HepG2 (cell line): ENCODE measurements around the gene PCNP. TPM values are rescaled to one million over a fixed set of nuclear protein-coding genes. Genes with fewer than 3 reads are reported as not detected.
"Not testable (repeated sequence)": the region's sequence is repeated elsewhere in the genome, so short reads cannot be mapped to it uniquely, and the experiment has no call there.

Experiments used
- ATAC-seq: fragments of 200-7000 bp; cut with Tn5 transposase; 3 replicates; pipeline ENCODE4 v1.9.1; 2020; ENCODE audit warnings: mild to moderate bottlenecking, moderate library complexity
- BruUV-seq: library from RNA; stranded (reverse); fragments of 400-500 nt; replicated peaks from 2 replicates; lab custom pipeline; 2021; lab: Mats Ljungman, UMichigan
- CTCF ChIA-PET: fragments of 300-600 bp; formaldehyde crosslinking; extraction: SDS; loops from one replicate; lab custom pipeline; 2021; ENCODE audit warnings: low total read pairs, inconsistent platforms, low intra/inter-chr PET ratio; lab: Yijun Ruan, JAX
- POLR2A ChIA-PET: fragments of 350-600 bp; sonication (Branson Sonifier 250); formaldehyde crosslinking; loops from one replicate; lab custom pipeline; 2020; ENCODE audit warnings: antibody characterized with exemption, inconsistent platforms; lab: Yijun Ruan, JAX
- DNase-seq: peaks from one replicate; pipeline ENCODE4 v3.0.0-alpha.2; 2015; ENCODE audit warnings: low spot score
- FAIRE-seq: peaks from 3 replicates; lab custom pipeline; 2011; peaks lifted over from hg19 to GRCh38; lab: Jason Lieb, UNC
- H2AFZ ChIP-seq: one replicate; pipeline ENCODE4 v1.6.1; 2011; ENCODE audit warnings: low read length, inconsistent platforms
- H3K27ac ChIP-seq: fragments of 300-600 bp; 3 replicates; pipeline ENCODE4 v1.8.0; 2011; ENCODE audit warnings: mixed run types, mild to moderate bottlenecking, mixed read lengths, low read length, inconsistent platforms; ENCODE audit not compliant: insufficient read depth; ENCODE audit errors: extremely low read length
- H3K27me3 ChIP-seq, 2 experiments: fragments of 200-600 bp in 1 of 2; 2 replicates in 1 of 2; 3 replicates in 1 of 2; pipeline versions ENCODE4 v1.6.0 to v1.8.0; 2011; ENCODE audit warnings: low read length in 2 of 2, mild to moderate bottlenecking in 2 of 2, moderate library complexity in 2 of 2, inconsistent platforms in 1 of 2; ENCODE audit not compliant: insufficient read depth in 2 of 2, control insufficient read depth in 1 of 2
- H3K36me3 ChIP-seq, 2 experiments: fragments of 200-600 bp in 1 of 2; replicated peaks in 1 of 2; 2 replicates in 1 of 2; 3 replicates in 1 of 2; pipeline versions ENCODE4 v1.5.1 to v1.8.0; 2011; ENCODE audit warnings: low read length in 2 of 2, inconsistent platforms in 1 of 2; ENCODE audit not compliant: insufficient read depth in 2 of 2, control insufficient read depth in 1 of 2
- H3K4me1 ChIP-seq: 2 replicates; pipeline ENCODE4 v1.5.1; 2012; ENCODE audit warnings: low read length, inconsistent platforms; ENCODE audit not compliant: insufficient read depth
- H3K4me2 ChIP-seq: 2 replicates; pipeline ENCODE4 v1.6.0; 2011; ENCODE audit warnings: low read depth, low read length, inconsistent platforms
- H3K4me3 ChIP-seq, 3 experiments: fragments of 200-600 bp in 1 of 3; sonication (generic), shearing (Covaris generic) in 1 of 3; replicated peaks in 1 of 3; 2 replicates each; pipeline ENCODE4 v1.5.1; 2011 to 2016; ENCODE audit warnings: low read length in 3 of 3, inconsistent platforms in 2 of 3, low read depth in 2 of 3, mild to moderate bottlenecking in 2 of 3, control low read depth in 1 of 3, mixed read lengths in 1 of 3; ENCODE audit not compliant: insufficient read depth in 1 of 3
- H3K79me2 ChIP-seq: one replicate; pipeline ENCODE4 v1.6.1; 2011; ENCODE audit warnings: low read length, inconsistent platforms; ENCODE audit not compliant: insufficient read depth
- H3K9ac ChIP-seq: 2 replicates; pipeline ENCODE4 v1.6.0; 2011; ENCODE audit warnings: mild to moderate bottlenecking, low read depth, low read length, inconsistent platforms; ENCODE audit not compliant: insufficient read depth
- H3K9me3 ChIP-seq: 2 replicates; pipeline ENCODE4 v1.5.1; 2012; ENCODE audit warnings: mild to moderate bottlenecking, low read length
- H4K20me1 ChIP-seq: 2 replicates; pipeline ENCODE4 v1.6.0; 2011; ENCODE audit warnings: inconsistent platforms, mild to moderate bottlenecking, low read length, moderate library complexity; ENCODE audit not compliant: insufficient read depth
- CEBPG ChIP-seq: IDR thresholded peaks from 2 replicates; pipeline ENCODE4 v1.6.1; 2016
- WGBS: methylation state at CpG from one replicate; pipeline ENCODE4 v1.1.6; 2017; ENCODE audit warnings: low lambda C conversion rate; 5-methylcytosine and 5-hydroxymethylcytosine counted together
- in situ Hi-C: cut with HindIII; loops from 2 replicates; pipeline ENCODE4 v1.10.0; 2017; ENCODE audit warnings: low pct_unique_long_range_greater_than_20kb; ENCODE audit not compliant: extremely low pct_ligation_motif_present
- intact Hi-C: fragments of 100-400 bp; cut with micrococcal nuclease; formaldehyde crosslinking; loops from one replicate; pipeline ENCODE4 v1.10.0; 2022; ENCODE audit not compliant: unreplicated experiment
- polyA plus RNA-seq, 8 experiments: library from polyadenylated mRNA; depleted of rRNA in 3 of 8; stranded (reverse) in 7 of 8; unstranded in 1 of 8; fragments of >200 nt; fragmentation: Illumina TruSeq in 4 of 8; extraction: Trizol in 4 of 8; gene quantifications; 2 replicates each; pipeline versions ENCODE4 v1.2.1 to v1.2.3, GENCODE V29; 2011 to 2016; ENCODE audit warnings: low read depth in 4 of 8, missing spikeins in 1 of 8, mixed read lengths in 1 of 8; ENCODE audit not compliant: insufficient read depth in 1 of 8
- total RNA-seq, 5 experiments: library from RNA; depleted of rRNA; stranded (reverse); fragments of >200 nt; fragmentation: Illumina TruSeq; extraction: Trizol; gene quantifications; 2 replicates each; pipeline ENCODE4 v1.2.3, GENCODE V29; 2016; ENCODE audit warnings: low read depth in 1 of 5
- TF ChIP-seq, protein P1 (sequence below): sonication (generic); formaldehyde crosslinking; IDR thresholded peaks from 2 replicates; pipeline ENCODE4 v1.5.1; 2020; ENCODE audit warnings: mild to moderate bottlenecking, missing genetic modification reagents, moderate library complexity

PCNP gene
- total and polyA plus RNA-seq, 2 of the 13 experiments (the other 11 are each of a cell fraction or from before 2014, with no cell fraction given), result 44.1 to 78.2 TPM

- ATAC-seq, FAIRE-seq, intact Hi-C loops, H3K27me3 ChIP-seq, DNase-seq, H3K4me2 ChIP-seq, BruUV-seq: not testable (repeated sequence)
- WGBS, result 96% methylated on average over 25 of the region's 50 CpGs
- H3K4me1 ChIP-seq, result peaks cover 64% of the 10 kb centered on the region
- TF ChIP-seq, protein P1, sequence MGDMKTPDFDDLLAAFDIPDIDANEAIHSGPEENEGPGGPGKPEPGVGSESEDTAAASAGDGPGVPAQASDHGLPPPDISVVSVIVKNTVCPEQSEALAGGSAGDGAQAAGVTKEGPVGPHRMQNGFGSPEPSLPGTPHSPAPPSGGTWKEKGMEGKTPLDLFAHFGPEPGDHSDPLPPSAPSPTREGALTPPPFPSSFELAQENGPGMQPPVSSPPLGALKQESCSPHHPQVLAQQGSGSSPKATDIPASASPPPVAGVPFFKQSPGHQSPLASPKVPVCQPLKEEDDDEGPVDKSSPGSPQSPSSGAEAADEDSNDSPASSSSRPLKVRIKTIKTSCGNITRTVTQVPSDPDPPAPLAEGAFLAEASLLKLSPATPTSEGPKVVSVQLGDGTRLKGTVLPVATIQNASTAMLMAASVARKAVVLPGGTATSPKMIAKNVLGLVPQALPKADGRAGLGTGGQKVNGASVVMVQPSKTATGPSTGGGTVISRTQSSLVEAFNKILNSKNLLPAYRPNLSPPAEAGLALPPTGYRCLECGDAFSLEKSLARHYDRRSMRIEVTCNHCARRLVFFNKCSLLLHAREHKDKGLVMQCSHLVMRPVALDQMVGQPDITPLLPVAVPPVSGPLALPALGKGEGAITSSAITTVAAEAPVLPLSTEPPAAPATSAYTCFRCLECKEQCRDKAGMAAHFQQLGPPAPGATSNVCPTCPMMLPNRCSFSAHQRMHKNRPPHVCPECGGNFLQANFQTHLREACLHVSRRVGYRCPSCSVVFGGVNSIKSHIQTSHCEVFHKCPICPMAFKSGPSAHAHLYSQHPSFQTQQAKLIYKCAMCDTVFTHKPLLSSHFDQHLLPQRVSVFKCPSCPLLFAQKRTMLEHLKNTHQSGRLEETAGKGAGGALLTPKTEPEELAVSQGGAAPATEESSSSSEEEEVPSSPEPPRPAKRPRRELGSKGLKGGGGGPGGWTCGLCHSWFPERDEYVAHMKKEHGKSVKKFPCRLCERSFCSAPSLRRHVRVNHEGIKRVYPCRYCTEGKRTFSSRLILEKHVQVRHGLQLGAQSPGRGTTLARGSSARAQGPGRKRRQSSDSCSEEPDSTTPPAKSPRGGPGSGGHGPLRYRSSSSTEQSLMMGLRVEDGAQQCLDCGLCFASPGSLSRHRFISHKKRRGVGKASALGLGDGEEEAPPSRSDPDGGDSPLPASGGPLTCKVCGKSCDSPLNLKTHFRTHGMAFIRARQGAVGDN (CRISPR knock-in tag), result peak; percentile 56; the same call in 1 of the 2 replicates
- TF ChIP-seq, all 625 proteins: peak for 1; not testable (repeated sequence) for 624
- H3K27ac ChIP-seq, H3K4me3 ChIP-seq, H3K9ac ChIP-seq, POLR2A ChIA-PET, H3K9me3 ChIP-seq, H3K36me3 ChIP-seq, H4K20me1 ChIP-seq, H2AFZ ChIP-seq, in situ Hi-C loops, CTCF ChIA-PET, H3K79me2 ChIP-seq: not testable (repeated sequence)
These were observed 22.5 kb upstream of the PCNP start for GRCh38 chr3:101551359-101552081.

- Histone ChIP-seq H3K4me2 (peak overlapping the region; percentile 36; the same call in 1 of the 2 replicates), H3K4me1 (peaks cover 64% of the 10 kb centered on the region)
- H4K20me1 ChIP-seq, in situ Hi-C loops, H3K36me3 ChIP-seq, CTCF ChIA-PET, H3K9ac ChIP-seq, DNase-seq, ATAC-seq, H3K27me3 ChIP-seq, FAIRE-seq, intact Hi-C loops, H3K79me2 ChIP-seq, H3K9me3 ChIP-seq, H2AFZ ChIP-seq, BruUV-seq, H3K4me3 ChIP-seq, H3K27ac ChIP-seq: not testable (repeated sequence)
- WGBS, result 63% methylated on average over 4 of the region's 5 CpGs
- POLR2A ChIA-PET, result interaction anchor here (1.8 kb wide), 1 partner anchor 21 kb away, joined by 10 read pairs; the partner anchor contains the start of gene PCNP
- 0 out of 2 replicates have a peak, but pooled peaks have one; percentile 8 for TF ChIP-seq CEBPG (CRISPR knock-in tag)
- TF ChIP-seq, all 625 proteins: peak for 1; not testable (repeated sequence) for 624
These were observed 20.6 kb upstream of the PCNP start for GRCh38 chr3:101553381-101553780.
